NOMO-1 treated with DMSO at 0.1 percent for 48 hours (cell line): ENCODE measurements around the gene SLK.

Experiments
- DNase-seq: peaks from one replicate; lab custom pipeline; 2025; ENCODE audit not compliant: unreplicated experiment; lab: John Stamatoyannopoulos, UW

The SLK gene

DNA sequence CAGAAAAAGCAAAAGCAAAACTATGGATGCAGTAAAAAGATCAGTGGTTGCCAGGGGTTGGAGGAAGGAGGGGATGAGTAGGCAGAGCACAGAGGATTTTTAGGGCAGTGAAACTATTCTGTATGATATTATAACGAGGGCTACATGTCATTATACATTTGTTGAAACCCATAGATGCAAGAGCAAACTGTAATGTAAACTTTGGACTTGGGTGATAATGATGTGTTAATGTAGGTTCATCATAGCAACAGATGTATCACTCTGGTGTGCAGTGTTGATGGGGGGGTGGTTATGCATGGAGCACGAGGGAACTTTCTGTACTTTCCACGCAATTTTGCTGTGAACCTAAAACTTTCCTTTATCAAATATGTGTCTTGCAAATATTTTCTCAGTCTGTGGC, 23.2 kb downstream of the SLK start:
- no peak for DNase-seq

DNA sequence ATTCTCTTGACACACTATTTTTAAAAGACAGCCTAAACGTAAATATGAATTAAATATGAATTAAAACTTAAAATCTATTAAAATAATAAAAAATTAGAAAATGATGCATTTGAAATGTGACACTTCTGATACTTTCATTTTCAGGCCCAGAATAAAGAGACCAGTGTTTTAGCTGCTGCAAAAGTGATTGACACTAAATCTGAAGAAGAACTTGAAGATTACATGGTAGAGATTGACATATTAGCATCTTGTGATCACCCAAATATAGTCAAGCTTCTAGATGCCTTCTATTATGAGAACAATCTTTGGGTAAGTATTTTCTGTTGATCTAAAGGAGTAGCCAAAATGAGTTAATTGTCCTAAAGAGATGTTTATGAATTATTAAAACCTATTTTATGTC, 23.6 kb downstream of the SLK start:
- DNase-seq = no peak

DNA sequence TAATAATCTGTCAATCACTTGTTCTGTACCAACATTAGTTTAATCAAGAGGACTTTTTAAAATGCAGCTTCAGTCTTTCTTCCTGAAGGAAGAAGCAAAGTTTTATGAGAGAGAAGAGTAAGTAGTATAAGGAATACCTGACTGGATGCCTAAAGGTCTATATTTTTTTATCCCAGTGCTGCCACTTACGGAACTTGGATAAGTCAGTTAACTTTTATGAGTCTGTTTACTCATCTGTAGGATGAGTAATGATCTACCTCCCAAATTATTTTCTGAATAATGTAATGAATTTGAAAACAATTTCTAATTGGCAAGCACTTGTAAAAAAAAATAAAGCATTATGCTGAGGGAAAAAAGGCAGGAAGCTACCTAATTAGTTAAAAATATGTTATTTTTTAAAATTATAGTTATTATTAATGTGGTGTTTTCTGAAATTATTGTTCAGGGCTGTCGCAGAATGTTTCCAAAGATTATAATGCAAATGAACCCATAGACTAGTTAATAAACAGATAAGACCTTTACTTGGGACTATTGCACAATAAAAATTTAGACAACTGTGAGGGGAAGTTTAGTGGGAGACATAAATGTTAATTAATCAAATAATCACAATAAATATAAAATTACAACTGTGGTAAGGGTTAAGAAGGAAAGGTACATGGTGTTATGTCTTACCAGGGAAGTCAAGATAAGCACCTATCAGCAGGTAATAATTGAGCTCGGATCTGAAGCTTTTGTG, 24.6 kb downstream of the SLK start:
- DNase-seq = no peak

DNA sequence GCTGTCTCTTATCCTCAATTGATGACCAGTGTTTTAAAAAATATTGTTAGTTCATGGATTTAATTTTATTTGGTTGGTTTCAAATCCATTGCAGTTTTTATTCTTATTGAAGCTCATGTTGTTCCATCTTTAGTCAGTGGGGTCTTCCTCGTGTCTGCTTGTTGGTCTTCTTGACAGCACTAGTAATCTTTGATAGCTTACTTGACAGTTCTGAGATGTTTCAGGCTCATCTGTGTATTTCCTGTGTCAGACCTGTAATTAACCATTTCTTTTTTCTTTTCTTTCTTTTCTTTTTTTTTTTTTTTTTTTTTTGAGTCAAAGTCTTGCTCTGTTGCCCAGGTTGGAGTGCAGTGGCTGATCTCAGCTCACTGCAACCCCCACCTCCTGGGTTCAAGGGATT, 28.2 kb downstream of the SLK start:
- DNase-seq = no peak

DNA sequence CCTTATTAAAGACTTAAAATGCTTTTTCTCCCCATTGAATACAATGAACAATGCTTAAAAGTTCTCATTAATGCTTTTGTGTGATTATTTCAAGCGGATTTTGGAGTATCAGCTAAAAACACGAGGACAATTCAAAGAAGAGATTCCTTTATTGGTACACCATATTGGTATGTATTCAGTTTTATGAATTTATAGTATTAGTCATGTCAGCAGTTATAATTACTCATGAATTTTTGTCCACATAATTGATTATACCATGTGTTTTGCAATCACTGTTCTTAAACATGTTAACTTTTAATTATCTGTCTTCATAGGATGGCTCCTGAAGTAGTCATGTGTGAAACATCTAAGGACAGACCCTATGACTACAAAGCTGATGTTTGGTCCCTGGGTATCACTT, 31.9 kb downstream of the SLK start:
- no peak for DNase-seq

DNA sequence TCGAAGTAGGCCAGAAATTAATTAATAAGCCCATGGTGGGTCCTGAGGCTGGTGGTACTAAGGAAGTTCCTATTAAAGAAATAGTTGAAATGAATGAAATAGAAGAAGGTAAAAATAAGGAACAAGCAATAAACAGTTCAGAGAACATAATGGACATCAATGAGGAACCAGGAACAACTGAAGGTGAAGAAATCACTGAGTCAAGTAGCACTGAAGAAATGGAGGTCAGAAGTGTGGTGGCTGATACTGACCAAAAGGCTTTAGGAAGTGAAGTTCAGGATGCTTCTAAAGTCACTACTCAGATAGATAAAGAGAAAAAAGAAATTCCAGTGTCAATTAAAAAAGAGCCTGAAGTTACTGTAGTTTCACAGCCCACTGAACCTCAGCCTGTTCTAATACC, 36.0 kb downstream of the SLK start:
- peak; percentile 43 for DNase-seq

DNA sequence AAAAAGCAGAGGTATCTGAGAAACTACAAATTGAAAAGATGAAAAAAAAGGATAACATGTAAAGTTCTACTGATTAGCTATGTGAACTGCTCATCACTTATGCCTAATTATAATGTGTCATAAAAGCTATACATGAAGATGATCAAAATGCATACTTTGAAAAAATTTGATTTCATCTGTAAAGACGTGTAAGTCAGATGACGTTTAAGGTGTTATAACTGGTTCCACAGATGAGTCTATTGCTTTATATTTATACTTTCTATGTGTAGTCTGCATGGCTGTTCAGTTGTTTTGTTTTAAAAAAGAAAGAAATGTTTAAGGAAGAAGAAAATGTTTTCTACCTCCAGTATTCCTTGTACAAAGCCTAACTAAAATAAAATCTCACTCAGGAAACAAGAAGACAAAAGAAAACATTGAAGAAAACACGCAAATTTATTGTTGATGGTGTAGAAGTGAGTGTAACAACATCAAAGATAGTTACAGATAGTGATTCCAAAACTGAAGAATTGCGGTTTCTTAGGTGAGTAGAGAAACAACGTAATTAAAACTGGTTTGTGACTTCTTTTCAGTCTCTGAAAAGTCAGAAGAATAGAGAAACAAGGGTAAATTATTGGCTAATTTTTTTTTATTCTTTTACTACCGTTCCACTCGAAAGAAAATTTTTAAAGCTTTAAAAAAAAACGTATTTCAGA, 38.4 kb downstream of the SLK start:
- no peak for DNase-seq

DNA sequence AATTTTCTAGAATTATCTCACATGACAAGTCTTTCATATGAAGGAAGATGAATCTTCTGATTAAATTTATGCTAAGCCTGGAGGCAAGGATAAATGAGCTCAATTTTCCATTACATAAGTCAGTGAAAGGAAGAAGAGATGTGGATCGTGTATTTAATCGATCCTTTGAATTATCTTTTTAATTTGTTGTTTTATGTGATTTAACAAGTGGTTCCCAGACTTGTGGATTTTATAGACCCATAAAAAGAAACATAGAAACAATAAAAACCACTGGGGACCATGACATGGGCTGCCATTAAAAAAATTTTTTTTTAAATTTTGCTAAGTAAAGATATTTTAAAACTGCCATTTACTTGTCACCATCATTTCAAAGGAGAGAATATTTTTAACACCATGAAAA, 45.0 kb downstream of the SLK start:
- no peak for DNase-seq

DNA sequence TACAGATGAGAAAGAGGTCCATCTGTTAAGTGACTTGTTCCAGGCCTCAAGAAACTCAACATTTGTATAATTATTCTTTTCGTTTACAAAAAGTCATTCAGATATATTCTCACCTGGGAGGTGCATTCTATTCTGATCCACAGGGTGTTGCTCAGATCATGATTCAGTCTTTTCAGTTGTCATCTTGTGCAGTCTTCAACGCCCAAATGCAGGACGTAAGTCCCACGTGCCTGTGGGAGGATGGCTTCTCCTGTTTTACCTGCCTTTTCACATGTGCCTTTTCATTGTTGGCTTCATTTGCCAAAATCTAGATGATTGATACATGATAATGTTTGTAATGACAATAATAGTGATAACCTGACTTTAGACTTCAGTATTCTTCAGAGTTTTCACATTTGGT, 46.5 kb downstream of the SLK start:
- DNase-seq = no peak

DNA sequence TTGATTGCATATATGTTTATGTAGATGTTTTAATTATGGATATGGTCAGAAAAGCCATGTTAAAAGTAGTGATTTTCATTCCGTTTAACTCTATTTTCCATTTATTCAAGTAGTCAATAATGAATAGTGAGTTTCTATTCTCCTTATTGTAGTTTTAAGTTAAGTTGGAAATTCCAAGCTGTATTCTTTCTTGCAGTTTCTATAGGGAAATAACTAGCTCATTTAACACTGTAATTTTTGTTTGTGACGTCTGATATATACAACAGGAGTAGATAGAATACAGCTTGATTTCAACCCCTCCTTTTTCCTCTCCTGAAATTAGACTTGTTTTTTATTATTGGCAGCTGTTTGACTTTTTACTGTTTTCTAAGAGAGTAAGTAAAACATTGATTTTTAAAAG, 47.2 kb downstream of the SLK start:
- no peak for DNase-seq

DNA sequence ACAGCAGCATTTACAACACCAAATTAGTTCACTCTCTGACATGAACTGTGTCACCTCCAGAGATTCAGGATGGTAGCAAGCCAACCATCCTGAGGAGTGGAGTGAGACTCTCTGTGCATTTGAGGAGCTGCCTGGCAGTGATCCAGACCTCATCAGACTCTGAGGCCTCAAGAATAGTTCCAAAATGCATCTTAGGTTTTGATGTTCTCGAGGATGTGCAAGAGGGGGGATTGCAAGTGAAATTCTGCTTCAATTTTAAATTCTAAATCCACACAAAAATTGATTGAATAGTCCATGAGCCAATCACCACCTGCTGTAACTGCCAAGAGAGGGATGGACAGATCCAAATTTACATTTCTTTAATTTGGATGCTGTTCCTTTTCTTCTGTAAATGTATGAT, 49.7 kb downstream of the SLK start:
- DNase-seq = no peak

DNA sequence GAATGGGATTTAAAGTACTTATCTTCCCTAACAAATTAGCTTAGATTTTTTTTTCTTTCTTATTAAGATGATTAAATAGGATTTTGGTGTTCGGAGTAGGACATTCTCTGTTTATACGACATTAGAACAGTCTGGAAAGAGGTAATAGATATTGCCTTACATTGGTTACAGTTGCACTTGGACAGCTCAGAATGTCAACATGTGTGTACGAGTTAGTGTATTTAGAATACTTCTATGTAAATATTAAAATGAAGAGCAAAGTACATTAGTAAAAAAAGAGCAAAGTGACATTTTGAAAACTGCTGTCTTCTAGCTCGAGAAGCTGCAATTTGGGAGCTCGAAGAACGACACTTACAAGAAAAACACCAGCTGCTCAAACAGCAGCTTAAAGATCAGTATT, 51.5 kb downstream of the SLK start:
- no peak for DNase-seq

DNA sequence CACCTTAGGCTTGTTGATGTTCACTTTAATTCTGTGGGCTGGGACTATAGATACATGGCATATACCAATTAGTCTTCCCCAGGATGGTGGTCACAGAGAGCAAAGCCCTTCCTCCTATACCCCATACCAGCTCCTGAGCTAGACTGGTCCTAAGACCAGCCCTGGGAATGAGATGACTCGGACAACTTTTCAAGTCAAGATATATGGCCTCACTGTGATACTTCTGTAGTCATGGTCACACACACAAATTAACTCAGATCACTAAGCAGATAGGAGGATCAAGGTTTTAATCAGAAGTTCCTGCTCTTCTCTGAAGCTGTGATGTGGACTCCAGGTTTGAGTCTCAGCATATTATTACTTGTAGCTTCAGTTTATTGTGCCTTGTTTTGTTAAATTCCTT, 53.1 kb downstream of the SLK start:
- no peak for DNase-seq

DNA sequence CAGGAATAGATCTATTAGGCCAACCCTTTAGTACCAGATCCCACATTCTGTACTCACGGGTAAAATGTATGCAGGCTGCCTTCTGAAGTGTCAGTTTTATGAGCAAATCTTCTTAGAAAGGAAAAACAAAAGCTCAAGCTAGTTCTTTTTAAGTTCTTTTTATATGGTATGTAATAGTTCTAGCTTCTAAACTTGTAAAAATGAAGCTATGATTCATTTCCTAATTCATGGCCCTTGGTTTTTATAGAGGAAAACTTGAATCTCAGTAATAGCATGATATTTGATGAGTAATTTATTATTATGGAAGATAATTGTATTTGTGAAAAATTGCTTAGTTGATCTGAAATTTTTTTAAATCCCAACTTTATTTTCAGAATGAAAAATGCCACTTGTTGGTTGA, 54.3 kb downstream of the SLK start:
- DNase-seq = no peak

DNA sequence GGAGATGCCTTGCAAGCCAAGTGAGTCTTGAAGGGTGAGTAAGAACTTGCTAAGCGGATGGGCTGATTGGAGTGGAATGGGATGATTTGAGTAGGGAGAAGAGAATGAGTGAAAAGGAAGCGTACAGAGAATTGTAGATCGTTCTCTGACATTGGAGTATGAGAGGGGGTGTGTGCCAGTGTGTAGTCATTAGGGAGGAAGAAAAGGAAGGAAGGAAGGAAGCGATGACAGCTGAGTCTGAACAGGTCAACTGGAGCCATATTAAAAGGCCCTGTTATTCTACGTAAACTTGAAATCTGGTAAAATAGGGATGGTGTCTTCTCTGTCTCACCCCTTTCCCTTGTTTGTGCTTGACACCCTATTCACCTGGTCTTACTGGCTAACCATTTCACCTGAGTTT, 55.1 kb downstream of the SLK start:
- DNase-seq = no peak

DNA sequence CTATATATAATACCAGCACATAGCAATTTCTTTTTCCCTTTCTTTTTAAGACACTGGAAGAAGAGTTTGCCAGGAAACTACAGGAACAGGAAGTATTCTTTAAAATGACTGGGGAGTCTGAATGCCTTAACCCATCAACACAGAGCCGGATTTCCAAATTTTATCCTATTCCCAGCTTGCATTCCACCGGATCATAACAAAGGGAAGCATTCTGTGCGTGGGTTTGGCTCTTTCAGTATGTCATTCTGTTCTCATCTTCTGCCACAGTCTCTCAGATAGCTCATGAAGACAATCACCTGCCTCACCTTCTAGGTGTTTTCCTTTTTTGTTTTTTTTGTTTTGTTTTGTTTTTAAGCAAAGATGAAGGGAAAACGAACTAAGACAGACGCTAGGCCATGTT, 58.6 kb downstream of the SLK start:
- DNase-seq = no peak

DNA sequence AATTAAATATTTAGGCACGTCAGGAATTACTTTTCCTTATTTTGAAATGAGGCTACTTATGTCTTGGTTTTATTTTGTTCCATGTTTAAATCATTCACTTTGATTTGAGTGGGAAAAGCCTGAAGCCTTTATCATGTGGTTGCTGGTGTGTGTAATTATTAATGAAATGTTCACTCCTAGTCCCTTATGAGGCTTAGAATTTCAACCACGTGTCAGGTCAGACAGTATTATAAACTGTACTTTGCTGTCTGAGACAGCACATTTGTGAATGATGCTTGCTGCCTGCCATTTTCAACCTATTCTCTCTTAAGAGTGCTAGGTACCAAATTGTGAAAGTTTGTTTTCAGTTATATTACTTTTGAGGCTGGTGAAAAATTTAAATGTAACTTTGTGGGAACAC, 59.8 kb downstream of the SLK start:
- no peak for DNase-seq

DNA sequence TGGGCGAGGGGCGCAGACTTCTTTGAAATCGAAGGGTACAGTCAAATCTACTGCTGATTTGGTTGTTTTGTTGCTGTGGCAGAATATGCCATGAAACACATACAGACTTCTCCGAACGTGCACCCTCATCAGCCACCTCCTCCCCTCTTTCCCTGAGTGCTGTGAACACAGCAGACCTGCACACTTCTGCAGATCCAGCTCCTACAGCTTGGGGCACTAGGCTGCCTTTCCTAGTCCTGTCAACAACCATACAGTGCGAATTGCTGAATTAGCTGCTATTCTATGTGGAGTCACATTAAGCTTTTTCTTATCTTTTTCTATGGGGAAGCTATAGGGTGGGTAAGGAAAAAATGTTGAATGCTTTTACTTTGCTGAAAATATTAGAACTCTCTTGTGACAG, 61.2 kb downstream of the SLK start:
- DNase-seq = no peak

DNA sequence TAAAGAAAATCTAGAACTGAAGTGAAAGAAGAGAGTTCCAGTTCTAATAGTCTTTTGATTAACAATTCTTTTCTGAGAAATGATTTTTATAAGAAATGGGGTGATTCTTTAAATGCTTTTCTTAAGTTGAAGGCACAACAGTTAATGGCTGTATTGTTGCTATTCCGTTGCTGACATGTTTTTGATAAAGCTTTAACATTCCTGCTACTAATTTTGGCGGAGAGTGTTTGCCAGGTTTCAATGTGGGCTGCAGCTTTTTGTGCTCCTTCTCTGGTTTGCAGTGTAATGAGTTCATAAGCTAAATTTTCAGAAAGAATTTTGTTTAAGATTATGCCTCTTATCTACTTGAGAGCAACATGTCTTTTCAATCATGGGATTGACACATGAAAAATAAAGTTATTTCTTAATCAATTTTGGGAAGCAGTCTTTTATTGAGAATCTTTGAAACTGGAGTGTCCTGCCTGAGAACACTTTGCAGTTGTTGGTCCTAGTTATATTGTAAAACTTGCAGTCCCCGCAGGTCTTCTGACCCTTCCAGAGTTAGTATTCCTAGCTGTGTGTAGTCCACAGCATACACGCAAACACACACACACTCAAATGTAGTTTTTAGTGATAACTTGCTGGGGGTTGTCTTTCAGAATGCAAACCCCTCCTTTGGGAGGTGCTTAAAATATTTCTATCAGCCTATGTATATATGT, 62.0 kb downstream of the SLK start:
- no peak for DNase-seq

DNA sequence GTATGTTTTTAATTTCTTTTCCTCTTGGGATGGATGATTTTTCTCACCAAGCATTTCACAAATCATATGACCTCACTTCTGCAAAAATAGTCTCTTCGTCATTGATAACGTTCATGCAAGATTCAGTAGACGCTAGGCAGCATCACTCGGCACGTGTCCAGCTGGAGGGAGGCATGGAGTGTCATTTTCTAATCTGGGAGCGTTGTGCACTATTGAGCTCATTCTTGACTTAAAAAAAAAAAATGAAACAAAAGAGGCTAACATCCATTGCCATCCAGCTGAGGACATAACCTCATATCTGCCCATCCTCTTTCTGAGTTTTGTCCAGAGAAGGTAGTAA, 62.6 kb downstream of the SLK start:
- no peak for DNase-seq

DNA sequence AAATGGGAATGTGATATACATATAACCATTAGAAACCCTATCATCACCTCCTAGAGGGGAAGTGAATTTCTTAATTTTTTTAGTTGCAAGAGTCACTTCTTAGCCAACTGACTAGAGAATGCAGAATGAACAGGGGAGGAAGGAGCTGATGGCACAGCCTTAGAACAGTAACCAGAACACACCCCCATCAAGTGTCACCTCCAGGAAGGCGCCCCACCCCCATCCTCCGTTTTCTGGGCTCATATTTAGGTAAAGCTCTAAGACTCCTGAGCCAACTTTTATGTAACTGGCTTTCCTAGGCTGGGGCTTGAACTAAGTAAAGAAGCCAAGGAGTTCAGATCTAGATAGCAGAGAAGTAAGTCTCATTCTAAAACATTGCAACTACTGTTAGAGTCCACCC, 64.7 kb downstream of the SLK start:
- DNase-seq = no peak

DNA sequence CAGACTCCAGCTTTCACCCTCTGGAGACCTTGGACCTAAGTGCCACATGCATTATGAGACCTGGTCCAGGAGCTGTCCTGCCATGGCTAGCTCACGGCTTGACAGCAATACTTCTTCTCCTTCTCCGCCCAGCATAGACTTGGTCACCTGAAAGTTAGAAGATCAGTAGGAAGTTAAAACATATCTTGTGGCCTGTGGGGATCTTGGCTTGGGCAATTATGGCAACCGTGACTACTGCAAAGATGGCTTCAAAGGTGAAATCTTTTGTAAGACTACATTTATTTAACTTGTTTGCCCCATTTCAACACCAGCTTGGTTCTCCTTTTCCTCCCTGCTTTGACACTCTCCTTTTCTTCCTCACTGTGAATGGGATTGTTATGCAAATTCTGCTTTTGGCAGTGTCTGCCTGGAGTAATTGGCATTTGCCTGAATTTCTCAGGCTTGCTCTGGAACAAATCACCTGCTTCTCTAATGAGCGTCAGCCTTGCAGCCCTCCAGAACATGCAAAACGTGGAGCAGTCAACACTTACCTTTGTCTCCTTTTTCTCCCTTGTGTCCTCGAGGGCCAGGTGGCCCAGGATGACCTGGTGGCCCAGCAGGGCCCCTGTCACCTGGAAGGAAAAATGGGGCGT, 65.3 kb downstream of the SLK start:
- peak; percentile 64 for DNase-seq
